ENCODE measurements around the gene PDCD11. TPM values are rescaled to one million over a fixed set of nuclear protein-coding genes. Genes with fewer than 3 reads are reported as not detected.
"Not testable (repeated sequence)": the region's sequence is repeated elsewhere in the genome, so short reads cannot be mapped to it uniquely, and the experiment has no call there.

Gene PDCD11
- total RNA-seq, 1 donor from 2014 or later = 48.5 TPM

GRCh38 chr10:103475437-103475836 lies 79.0 kb downstream of the PDCD11 start:
- DNase-seq (ENCODE audit: low read depth) = no peak

- DNase-seq (ENCODE audit: low read depth) = no peak
These were observed 79.8 kb downstream of the PDCD11 start for GRCh38 chr10:103476046-103476768.

- DNase-seq (ENCODE audit: low read depth) = no peak
These were observed 82.2 kb downstream of the PDCD11 start for GRCh38 chr10:103478671-103479070.

GRCh38 chr10:103479135-103479534 lies 82.7 kb downstream of the PDCD11 start, which contains the start of gene CALHM3:
Gene CALHM3, minus strand, starts transcription at chr10:103479240. Its CDS starts 208 bp downstream, at chr10:103479032.
- peak; percentile 34 for DNase-seq (ENCODE audit: low read depth)

- no peak for DNase-seq (ENCODE audit: low read depth)
These were observed 84.1 kb downstream of the PDCD11 start for GRCh38 chr10:103480521-103480920.

- DNase-seq (ENCODE audit: low read depth) = peak; percentile 72
These were observed 85.6 kb downstream of the PDCD11 start for GRCh38 chr10:103481974-103482531.

- DNase-seq (ENCODE audit: low read depth) = not testable (repeated sequence)
These were observed 90.4 kb downstream of the PDCD11 start for GRCh38 chr10:103486635-103487409.

- DNase-seq (ENCODE audit: low read depth) = no peak
These were observed 90.9 kb downstream of the PDCD11 start for GRCh38 chr10:103487410-103487708.

- no peak for DNase-seq (ENCODE audit: low read depth)
These were observed 94.5 kb downstream of the PDCD11 start for GRCh38 chr10:103490986-103491314.

GRCh38 chr10:103491729-103492364 lies 95.4 kb downstream of the PDCD11 start:
- peak; percentile 95 for DNase-seq (ENCODE audit: low read depth)

- DNase-seq (ENCODE audit: low read depth) = no peak
These were observed 96.3 kb downstream of the PDCD11 start for GRCh38 chr10:103492655-103493261.

- DNase-seq (ENCODE audit: low read depth) = no peak
These were observed 97.0 kb downstream of the PDCD11 start, which contains the start of gene NEURL1 for GRCh38 chr10:103493362-103493915. Gene NEURL1, plus strand, starts transcription at chr10:103493705. Its CDS starts 683 bp downstream, at chr10:103494388.

GRCh38 chr10:103493916-103494877 lies 97.8 kb downstream of the PDCD11 start:
- DNase-seq (ENCODE audit: low read depth) = no peak

- DNase-seq (ENCODE audit: low read depth) = no peak
These were observed 98.9 kb downstream of the PDCD11 start for GRCh38 chr10:103495321-103495720.

Other genes with a start within 250 kb of the PDCD11 start
- 120 and 137 TPM in 2 replicates for gene NT5C2, start 203.4 kb upstream of the PDCD11 start, total RNA-seq
- gene RPEL1, start 150.7 kb upstream of the PDCD11 start, total RNA-seq = 0.17 and 0.25 TPM in 2 replicates
- 1.8 and 5.2 TPM in 2 replicates for gene INA, start 119.5 kb upstream of the PDCD11 start, total RNA-seq
- gene PCGF6, start 45.5 kb upstream of the PDCD11 start, total RNA-seq = 10.7 and 16.7 TPM in 2 replicates
- gene TAF5, start 28.6 kb upstream of the PDCD11 start, total RNA-seq = 2.6 and 4.9 TPM in 2 replicates
- 165 and 623 TPM in 2 replicates for gene ATP5MK, start 151 bp upstream of the PDCD11 start, total RNA-seq
- 0.80 and 0.87 TPM in 2 replicates for gene CALHM2, start 55.7 kb downstream of the PDCD11 start, total RNA-seq
- gene CALHM1, start 62.3 kb downstream of the PDCD11 start, total RNA-seq = not detected in 2 replicates
- gene CALHM3, start 82.6 kb downstream of the PDCD11 start, total RNA-seq = 0.05 TPM in 1 of 2 replicates, not detected in the other
- 0.05 and 1.4 TPM in 2 replicates for gene NEURL1, start 97.1 kb downstream of the PDCD11 start, total RNA-seq

Data from renal cortical epithelial cell (primary cell).